WTC11 (cell line): Measurements from ENCODE around the gene ABHD10. TPM values are rescaled to one million over a fixed set of nuclear protein-coding genes. Genes with fewer than 3 reads are reported as not detected.

Experiments used
- ATAC-seq: fragments of 200-7000 bp; cut with Tn5 transposase; 2 replicates; pipeline ENCODE4 v1.10.0; 2021; ENCODE audit warnings: mild to moderate bottlenecking, moderate library complexity
- CTCF ChIA-PET: fragments of 300-600 bp; sonication (Branson Sonifier 250); formaldehyde crosslinking; loops from one replicate; lab custom pipeline; 2021; ENCODE audit warnings: antibody characterized with exemption; lab: Charles Lee
- POLR2A ChIA-PET: fragments of 350-600 bp; sonication (Branson Sonifier 250); formaldehyde crosslinking; loops from one replicate; lab custom pipeline; 2021; ENCODE audit warnings: antibody characterized with exemption; lab: Charles Lee
- DNase-seq: peaks from one replicate; pipeline ENCODE4 v3.0.0; 2021; ENCODE audit warnings: low spot score
- H3K27ac Mint-ChIP-seq: 2 replicates; pipeline ENCODE4 v1.8.0; 2021; ENCODE audit warnings: mixed read lengths
- H3K27me3 Mint-ChIP-seq: 2 replicates; pipeline ENCODE4 v1.8.0; 2021; ENCODE audit warnings: low read depth, mild to moderate bottlenecking, moderate library complexity, mixed read lengths
- H3K36me3 Mint-ChIP-seq: 2 replicates; pipeline ENCODE4 v1.8.0; 2021; ENCODE audit warnings: mixed read lengths
- H3K4me1 Mint-ChIP-seq: 2 replicates; pipeline ENCODE4 v1.8.0; 2022; ENCODE audit warnings: mixed read lengths
- H3K4me3 Mint-ChIP-seq: 2 replicates; pipeline ENCODE4 v1.8.0; 2021; ENCODE audit warnings: mild to moderate bottlenecking, moderate library complexity, mixed read lengths
- H3K9me3 Mint-ChIP-seq: 2 replicates; pipeline ENCODE4 v1.8.0; 2021; ENCODE audit warnings: mixed read lengths
- ATF6 ChIP-seq: sonication (generic); formaldehyde crosslinking; IDR thresholded peaks from 2 replicates; pipeline ENCODE4 v1.8.1; 2023; ENCODE audit warnings: mild to moderate bottlenecking, missing genetic modification reagents
- CDX4 ChIP-seq: fragments of 250-450 bp; sonication (Bioruptor Pico); IDR thresholded peaks from 2 replicates; pipeline ENCODE4 v1.9.0; 2021; ENCODE audit warnings: moderate library complexity, mild to moderate bottlenecking, inconsistent platforms, borderline replicate concordance
- ZNF425 ChIP-seq: fragments of 250-450 bp; sonication (Bioruptor Pico); conservative IDR thresholded peaks from 2 replicates; pipeline ENCODE4 v1.9.0; 2021; ENCODE audit warnings: mild to moderate bottlenecking
- ZSCAN18 ChIP-seq: fragments of 250-450 bp; sonication (Bioruptor Pico); IDR thresholded peaks from 2 replicates; pipeline ENCODE4 v2.1.2; 2022; ENCODE audit warnings: mild to moderate bottlenecking, moderate library complexity
- total RNA-seq: library from RNA; stranded (reverse); gene quantifications from 3 replicates; pipeline ENCODE4 v1.2.3, GENCODE V29; 2021

The ABHD10 gene
- total RNA-seq, 1 experiment from 2014 or later = 27.6 TPM

GRCh38 chr3:112042842-112043280 is 64.0 kb downstream of the ABHD10 start:
- TF ChIP-seq ZNF425 (CRISPR knock-in tag) = no peak
- no peak for TF ChIP-seq ATF6 (CRISPR knock-in tag)
- TF ChIP-seq CDX4 (CRISPR knock-in tag) = no peak
- TF ChIP-seq ZSCAN18 = no peak
- DNase-seq (no peak), ATAC-seq (no peak)
- peaks cover 9% of the 10 kb centered on the region for H3K9me3 Mint-ChIP-seq
- H3K27me3 Mint-ChIP-seq = no peaks in the 10 kb centered on the region
- POLR2A ChIA-PET = no interaction called here
- peaks cover 8% of the 10 kb centered on the region for H3K36me3 Mint-ChIP-seq
- CTCF ChIA-PET = interaction anchor here (0.6 to 4.1 kb wide), 29 partner anchors 10 to 376 kb away, joined by 3 to 38 read pairs (median 4); partner anchors contain the start of genes ABHD10 and C3orf52
- H3K4me1 Mint-ChIP-seq = peaks cover 26% of the 10 kb centered on the region
- no peak overlapping the region for H3K4me3 Mint-ChIP-seq
- H3K27ac Mint-ChIP-seq = no peak overlapping the region

Other genes with a start within 250 kb of the ABHD10 start
- gene PHLDB2, start 119.8 kb upstream of the ABHD10 start, total RNA-seq = 23.5 to 40.3 TPM (median 24.9 TPM) in 3 replicates
- gene TAGLN3, start 19.9 kb downstream of the ABHD10 start, total RNA-seq = 2.8 to 3.3 TPM (median 2.8 TPM) in 3 replicates
- not detected in 3 replicates for gene TMPRSS7, start 55.7 kb downstream of the ABHD10 start, total RNA-seq
- gene C3orf52, start 107.4 kb downstream of the ABHD10 start, total RNA-seq = 10.2 to 14.3 TPM (median 10.3 TPM) in 3 replicates
- 0.07 to 0.17 TPM in 2 of 3 replicates, not detected in the other for gene GCSAM, start 154.2 kb downstream of the ABHD10 start, total RNA-seq